ENCODE measurements around the gene RNF38. TPM values are rescaled to one million over a fixed set of nuclear protein-coding genes. Genes with fewer than 3 reads are reported as not detected.
"Not testable (repeated sequence)": the region's sequence is repeated elsewhere in the genome, so short reads cannot be mapped to it uniquely, and the experiment has no call there.

RNF38 gene
- 25.3 TPM for polyA plus RNA-seq (ENCODE audit: insufficient read length)

GRCh38 chr9:36399980-36400331 is at the start of gene RNF38:
Gene RNF38 (minus strand): TSS chr9:36400269. CDS start chr9:36400108, 161 bp downstream.
- DNase-seq (ENCODE audit: low read depth): no peak

DNA sequence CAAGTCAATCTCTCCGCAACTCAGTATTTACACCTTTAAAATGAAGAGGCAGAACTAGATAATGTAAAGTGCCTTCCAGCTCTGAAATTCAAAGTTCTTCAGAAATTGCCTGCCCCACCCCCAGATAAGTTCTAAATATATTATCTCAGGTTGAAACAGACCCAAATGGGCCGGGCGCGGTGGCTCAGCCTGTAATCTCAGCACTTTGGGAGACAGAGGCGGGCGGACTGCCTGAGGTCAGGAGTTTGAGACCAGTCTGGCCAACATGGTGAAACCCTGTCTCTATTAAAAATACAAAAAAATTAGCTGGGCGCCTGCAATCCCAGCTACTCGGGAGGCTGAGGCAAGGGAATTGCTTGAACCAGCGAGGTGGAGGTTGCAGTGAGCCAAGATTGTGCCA is 48.5 kb upstream of the RNF38 start:
- DNase-seq (ENCODE audit: low read depth): not testable (repeated sequence)

DNA sequence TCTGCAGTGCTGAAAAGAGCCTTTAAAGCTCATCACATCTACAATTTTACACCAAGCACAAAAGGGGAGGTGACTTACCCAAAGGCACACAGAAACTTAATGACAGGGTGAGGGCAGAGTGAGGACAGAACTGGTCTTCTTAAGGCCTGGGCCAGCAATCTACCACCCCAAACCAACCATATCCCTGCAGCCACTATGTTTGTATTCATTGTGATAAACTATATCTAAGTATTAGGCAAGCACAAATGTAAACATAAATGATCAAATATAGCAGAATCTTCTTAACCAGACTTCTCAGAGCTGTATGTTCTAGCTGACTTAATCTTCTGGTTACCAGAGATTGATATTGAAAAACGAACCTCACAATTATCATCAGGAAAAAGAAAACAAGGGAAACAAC is 47.9 kb upstream of the RNF38 start:
- no peak for DNase-seq (ENCODE audit: low read depth)

DNA sequence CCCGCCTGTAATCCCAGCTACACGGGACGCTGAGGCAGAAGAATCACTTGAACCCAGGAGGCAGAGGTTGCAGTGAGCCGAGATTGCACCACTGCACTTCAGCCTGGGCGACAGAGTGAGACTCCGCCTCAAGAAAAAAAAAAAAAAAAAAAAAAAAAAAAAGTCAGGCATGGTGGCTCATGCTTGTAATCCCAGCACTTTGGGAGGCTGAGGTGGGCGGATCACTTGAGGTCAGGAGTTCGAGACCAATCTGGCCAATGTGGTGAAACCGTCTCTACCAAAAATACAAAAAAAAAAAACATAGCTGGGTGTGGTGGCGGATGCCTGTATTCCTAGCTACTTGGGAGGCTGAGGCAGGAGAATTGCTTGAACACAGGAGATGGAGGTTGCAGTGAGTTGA is 46.6 kb upstream of the RNF38 start:
- not testable (repeated sequence) for DNase-seq (ENCODE audit: low read depth)

- no peak for DNase-seq (ENCODE audit: low read depth)
These were observed 45.8 kb upstream of the RNF38 start for GRCh38 chr9:36445800-36446361.

GRCh38 chr9:36444203-36444602 is 44.1 kb upstream of the RNF38 start:
- no peak for DNase-seq (ENCODE audit: low read depth)

- no peak for DNase-seq (ENCODE audit: low read depth)
These were observed 43.5 kb upstream of the RNF38 start for GRCh38 chr9:36443581-36443980.

GRCh38 chr9:36442710-36443109 is 42.6 kb upstream of the RNF38 start:
- DNase-seq (ENCODE audit: low read depth): no peak

GRCh38 chr9:36441966-36442365 is 41.9 kb upstream of the RNF38 start:
- DNase-seq (ENCODE audit: low read depth): no peak

- no peak for DNase-seq (ENCODE audit: low read depth)
These were observed 38.6 kb upstream of the RNF38 start for GRCh38 chr9:36438536-36439236.

DNA sequence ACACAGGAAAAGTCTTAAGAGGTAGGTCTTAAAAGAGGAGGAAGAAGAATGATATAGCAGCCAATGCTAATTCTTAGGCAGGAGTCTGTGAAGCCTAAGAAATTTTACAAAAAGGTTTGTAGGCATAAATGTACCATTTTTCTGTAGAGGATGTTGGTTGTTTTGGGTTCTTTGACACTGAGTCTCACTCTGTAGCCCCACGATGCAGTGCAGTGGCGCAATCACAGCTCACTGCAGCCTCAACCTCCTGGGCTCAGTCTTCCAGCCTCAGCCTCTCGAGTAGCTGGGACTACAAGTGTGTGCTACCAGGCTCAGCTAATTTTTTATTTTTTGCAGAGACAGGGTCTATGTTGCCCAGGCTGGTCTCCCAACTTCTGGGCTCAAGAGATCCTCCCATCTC is 37.7 kb upstream of the RNF38 start:
- DNase-seq (ENCODE audit: low read depth): no peak

DNA sequence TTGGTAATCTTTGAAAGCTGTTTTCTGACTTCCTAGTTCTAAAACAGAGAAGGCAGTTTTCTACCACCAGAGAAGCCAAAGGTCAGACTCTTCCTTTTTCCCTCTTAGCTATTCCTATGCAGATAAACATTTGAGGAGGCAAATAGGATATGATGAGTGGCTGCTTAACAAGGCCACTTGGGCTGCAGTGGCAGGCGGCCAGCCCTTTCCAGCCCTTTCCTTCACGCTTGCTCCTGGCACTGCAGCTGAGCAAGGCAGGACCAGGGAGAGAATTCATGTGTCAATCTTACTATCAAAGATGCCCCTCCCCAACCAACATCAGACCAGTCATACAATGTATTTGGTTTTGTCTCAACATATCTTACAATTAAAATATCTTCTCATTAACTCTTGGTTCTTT is 36.8 kb upstream of the RNF38 start:
- DNase-seq (ENCODE audit: low read depth): no peak

DNA sequence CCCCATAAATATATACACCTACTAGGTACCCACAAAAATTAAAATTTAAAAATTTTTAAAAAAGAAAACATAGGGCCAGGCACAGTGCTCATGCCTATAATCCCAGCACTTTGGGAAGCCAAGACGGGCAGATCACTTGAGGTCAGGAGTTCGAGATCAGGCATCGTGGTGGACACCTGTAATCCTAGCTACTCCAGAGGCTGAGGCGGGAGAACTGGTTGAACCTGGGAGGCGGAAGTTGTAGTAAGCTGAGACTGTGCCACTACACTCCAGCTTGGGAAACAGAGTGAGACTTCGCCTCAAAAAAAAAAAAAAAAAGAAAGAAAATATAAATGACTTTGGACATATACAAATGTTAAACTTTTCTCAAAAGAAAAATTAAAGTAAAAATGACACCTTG is 33.3 kb upstream of the RNF38 start:
- DNase-seq (ENCODE audit: low read depth): no peak

DNA sequence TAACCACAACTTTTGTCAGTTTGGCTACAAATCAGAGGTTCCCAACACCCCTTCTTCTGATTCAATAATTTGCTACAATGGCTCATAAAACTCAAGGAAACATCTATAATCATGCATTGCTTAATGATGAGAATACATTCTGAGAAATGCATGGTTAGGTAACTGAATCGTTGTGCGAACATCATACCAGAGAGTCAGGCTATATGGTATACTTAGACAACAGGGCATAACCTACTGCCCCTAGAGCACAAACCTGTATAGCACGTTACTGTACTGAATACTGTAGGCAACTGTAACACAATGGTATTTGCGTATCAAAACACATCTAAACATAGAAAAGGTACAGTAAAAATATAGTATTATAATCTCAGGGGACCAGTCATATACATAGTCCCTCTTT is 31.0 kb upstream of the RNF38 start:
- DNase-seq (ENCODE audit: low read depth): no peak

- no peak for DNase-seq (ENCODE audit: low read depth)
These were observed 26.9 kb upstream of the RNF38 start for GRCh38 chr9:36426945-36427344.

- no peak for DNase-seq (ENCODE audit: low read depth)
These were observed 26.3 kb upstream of the RNF38 start for GRCh38 chr9:36426348-36426747.

DNA sequence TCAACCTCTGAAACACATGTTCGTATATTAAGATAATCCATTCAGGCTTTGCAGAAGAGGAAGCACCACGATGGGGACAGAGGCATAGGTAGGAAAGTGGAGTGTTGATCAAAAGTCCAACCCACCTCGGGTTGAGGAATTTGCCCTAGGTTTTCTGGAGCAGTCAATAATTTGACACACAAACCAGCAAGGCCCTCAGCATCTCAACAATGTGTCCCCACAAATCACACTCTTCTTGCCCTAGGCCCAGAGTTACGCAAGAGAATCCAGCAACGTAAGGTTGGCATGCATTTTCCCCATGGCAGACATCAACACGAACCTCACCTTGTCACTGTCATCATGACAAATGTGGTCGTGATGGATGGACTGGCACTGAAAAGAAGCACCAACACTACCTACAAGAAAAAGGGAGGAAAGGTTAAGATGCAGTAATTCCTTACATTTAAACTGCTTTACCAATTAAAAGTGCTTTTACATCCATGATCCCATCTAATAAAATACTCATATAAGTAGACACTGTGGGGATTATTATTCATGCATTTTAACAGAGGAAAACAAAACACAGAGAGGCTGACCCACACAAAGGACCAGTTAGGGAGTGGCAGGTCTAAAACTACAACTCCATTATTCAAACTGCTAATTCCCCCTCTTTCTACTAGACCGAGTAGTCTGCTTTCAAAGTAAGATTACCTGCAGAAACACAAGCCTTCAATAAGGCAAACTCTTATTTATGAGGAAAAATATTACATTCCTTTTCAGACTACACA is 24.4 kb upstream of the RNF38 start:
- no peak for DNase-seq (ENCODE audit: low read depth)

GRCh38 chr9:36423206-36423605 is 23.1 kb upstream of the RNF38 start:
- no peak for DNase-seq (ENCODE audit: low read depth)

GRCh38 chr9:36416890-36417289 is 16.8 kb upstream of the RNF38 start:
- no peak for DNase-seq (ENCODE audit: low read depth)

DNA sequence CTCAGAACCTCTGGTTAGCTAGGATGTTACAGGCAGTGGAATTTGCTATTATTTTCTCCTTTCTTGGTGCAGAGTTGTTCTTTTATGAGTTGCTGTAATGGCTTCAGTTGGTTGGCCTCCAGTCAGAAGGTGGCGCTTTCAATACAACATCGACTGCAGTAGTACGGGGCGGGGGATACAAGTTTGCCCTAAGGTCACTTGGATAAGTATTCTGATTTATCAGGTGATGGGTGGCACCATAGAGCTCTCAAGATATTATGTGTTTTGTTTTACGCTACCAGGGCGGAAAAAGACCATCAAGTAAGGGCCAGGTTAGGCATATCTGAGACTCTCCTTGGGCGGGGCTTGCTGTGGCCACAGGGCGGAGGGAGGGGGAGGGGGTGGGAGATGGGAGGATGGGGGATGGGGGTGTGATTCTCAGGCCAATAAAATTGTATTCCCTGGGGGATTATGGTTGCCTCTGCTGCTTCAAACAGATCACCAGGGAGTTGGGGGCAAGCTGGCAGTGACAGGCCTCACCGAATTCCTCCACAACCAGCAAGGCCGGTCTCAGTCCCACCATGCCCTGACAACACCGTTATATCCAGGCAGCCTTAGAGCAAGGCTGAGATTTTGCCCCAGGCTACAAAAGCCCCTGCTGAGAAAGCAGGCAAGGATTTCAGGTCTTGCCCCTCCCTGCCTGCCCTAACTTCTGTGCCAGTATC is 15.9 kb upstream of the RNF38 start:
- DNase-seq (ENCODE audit: low read depth): no peak

- not testable (repeated sequence) for DNase-seq (ENCODE audit: low read depth)
These were observed 11.3 kb upstream of the RNF38 start for GRCh38 chr9:36411410-36411809.

DNA sequence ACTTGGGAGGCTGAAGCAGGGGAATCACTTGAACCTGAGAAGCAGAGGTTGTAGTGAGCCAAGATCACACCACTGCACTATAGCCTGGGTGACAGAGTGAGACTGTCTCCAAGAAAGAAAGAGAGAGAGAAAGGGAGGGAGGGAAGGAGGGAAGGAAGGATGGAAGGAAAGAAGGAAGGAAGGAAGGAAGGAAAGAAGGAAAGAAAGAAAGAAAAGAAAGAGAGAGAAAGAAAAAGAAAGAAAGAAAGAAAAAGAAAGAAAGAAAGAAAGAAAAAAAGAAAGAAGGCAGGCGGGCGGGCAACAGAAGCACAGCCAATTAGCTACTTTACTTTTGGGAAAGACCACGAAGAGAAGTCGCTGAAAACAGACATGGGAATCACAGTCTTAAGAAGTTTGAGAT is 9.0 kb upstream of the RNF38 start:
- DNase-seq (ENCODE audit: low read depth): not testable (repeated sequence)

All from forelimb muscle (tissue), 1 donor.